ENCODE measurements around the gene RNF208. TPM values are rescaled to one million over a fixed set of nuclear protein-coding genes. Genes with fewer than 3 reads are reported as not detected.

The RNF208 gene
- total RNA-seq, 4 donors from 2014 or later: 2.3 to 26.5 (median 7.5) TPM; not detected in 1

- DNase-seq: no peak
- Histone ChIP-seq H3K27me3 (peaks cover 44% of the 10 kb centered on the region), H3K4me3 (peak overlapping the region in 1 of 4 donors; percentile 26), H3K9me3 (no peaks in the 10 kb centered on the region), H3K27ac (no peak overlapping the region), H3K4me1 (peaks cover 34 to 52% (median 44%) of the 10 kb centered on the region in 4 donors), H3K36me3 (no peaks in the 10 kb centered on the region)
- intact Hi-C loops (cut with DNase I; ENCODE audit: low total_unique reads): no loop called here
- in situ Hi-C loops (cut with MboI; ENCODE audit: low pct_ligation_motif_present in 1 of 4, low pct_unique_long_range_greater_than_20kb in 1 of 4, low sequenced_read_pairs in 3 of 4): loop anchor here in 1 of 4 donors (10.0 kb wide), 1 partner anchor 111 kb away; no protein-coding TSS in a partner anchor
- WGBS, 2 donors (ENCODE audit: low coverage in 1 of 2): 61% methylated on average over 15 of the region's 35 CpGs; no CpG with 5 or more reads in 1 of the 2 donors
- no peak for TF ChIP-seq POLR2A (IDR thresholded peaks at IDR 0.05)
- no peak for TF ChIP-seq EP300 (IDR thresholded peaks at IDR 0.05; ENCODE audit: low read depth)
- TF ChIP-seq POLR2AphosphoS5 (IDR thresholded peaks at IDR 0.05): no peak
- TF ChIP-seq CTCF (IDR thresholded peaks at IDR 0.05): no peak
Measured at GRCh38 chr9:137235424-137236237, 13.6 kb upstream of the RNF208 start.

GRCh38 chr9:137234758-137235423, 12.9 kb upstream of the RNF208 start:
- DNase-seq: no peak
- no peak overlapping the region for H3K27ac ChIP-seq
- no peak overlapping the region for H3K4me3 ChIP-seq
- no peak for TF ChIP-seq POLR2A (IDR thresholded peaks at IDR 0.05)
- no peak for TF ChIP-seq POLR2AphosphoS5 (IDR thresholded peaks at IDR 0.05)
- TF ChIP-seq EP300 (IDR thresholded peaks at IDR 0.05; ENCODE audit: low read depth): no peak
- TF ChIP-seq CTCF (IDR thresholded peaks at IDR 0.05): no peak
- in situ Hi-C loops (cut with MboI; ENCODE audit: low pct_ligation_motif_present in 1 of 4, low pct_unique_long_range_greater_than_20kb in 1 of 4, low sequenced_read_pairs in 3 of 4) (loop anchor here in 1 of 4 donors (10.0 kb wide), 1 partner anchor 110 kb away; no protein-coding TSS in a partner anchor), intact Hi-C loops (cut with DNase I; ENCODE audit: low total_unique reads) (no loop called here)
- 66 to 80% methylated on average over 2 to 17 of the region's 18 CpGs for WGBS, 2 donors (ENCODE audit: low coverage in 1 of 2)
- no peaks in the 10 kb centered on the region for H3K36me3 ChIP-seq
- H3K27me3 ChIP-seq: peaks cover 52% of the 10 kb centered on the region
- H3K9me3 ChIP-seq: no peaks in the 10 kb centered on the region
- H3K4me1 ChIP-seq: peaks cover 37 to 57% (median 45%) of the 10 kb centered on the region in 4 donors

- Histone ChIP-seq H3K36me3 (no peaks in the 10 kb centered on the region), H3K27me3 (peaks cover 59% of the 10 kb centered on the region), H3K27ac (no peak overlapping the region), H3K9me3 (no peaks in the 10 kb centered on the region), H3K4me1 (peaks cover 30 to 53% (median 43%) of the 10 kb centered on the region in 4 donors), H3K4me3 (no peak overlapping the region)
- TF ChIP-seq CTCF (IDR thresholded peaks at IDR 0.05) (no peak), POLR2A (IDR thresholded peaks at IDR 0.05) (no peak), EP300 (IDR thresholded peaks at IDR 0.05; ENCODE audit: low read depth) (no peak)
- WGBS, 2 donors (ENCODE audit: low coverage in 1 of 2): 25% methylated on average over 26 of the region's 40 CpGs; no CpG with 5 or more reads in 1 of the 2 donors
- DNase-seq: no peak
- intact Hi-C loops (cut with DNase I; ENCODE audit: low total_unique reads): no loop called here
- in situ Hi-C loops (cut with MboI; ENCODE audit: low pct_ligation_motif_present in 1 of 4, low pct_unique_long_range_greater_than_20kb in 1 of 4, low sequenced_read_pairs in 3 of 4): loop anchor here in 1 of 4 donors (10.0 kb wide), 1 partner anchor 109 kb away; no protein-coding TSS in a partner anchor
Measured at GRCh38 chr9:137234055-137234697, 12.1 kb upstream of the RNF208 start.
